Activated CD8-positive, alpha-beta memory T cell treated with anti-CD3 and anti-CD28 coated beads, Interleukin-2, amount 50 U/mL, for 48 hours (primary cell): ENCODE results near the gene CRACR2A.

Source experiments
- DNase-seq: peaks from one replicate; pipeline ENCODE4 v3.0.0-alpha.2; 2020

CRACR2A gene

GRCh38 chr12:3593906-3594483 lies 158.9 kb downstream of the CRACR2A start:
- DNase-seq: no peak

GRCh38 chr12:3592856-3593625 lies 159.9 kb downstream of the CRACR2A start:
- no peak for DNase-seq

GRCh38 chr12:3589745-3590144 lies 163.2 kb downstream of the CRACR2A start:
- DNase-seq: no peak

- no peak for DNase-seq
These were observed 165.4 kb downstream of the CRACR2A start for GRCh38 chr12:3587402-3588013.

- no peak for DNase-seq
These were observed 169.1 kb downstream of the CRACR2A start for GRCh38 chr12:3583656-3584334.

GRCh38 chr12:3580094-3580749 lies 172.7 kb downstream of the CRACR2A start:
- no peak for DNase-seq

- no peak for DNase-seq
These were observed 173.3 kb downstream of the CRACR2A start for GRCh38 chr12:3579446-3580093.

- DNase-seq: no peak
These were observed 174.4 kb downstream of the CRACR2A start for GRCh38 chr12:3578557-3578956.

GRCh38 chr12:3576891-3577290 lies 176.0 kb downstream of the CRACR2A start:
- no peak for DNase-seq

GRCh38 chr12:3574986-3575385 lies 177.9 kb downstream of the CRACR2A start:
- no peak for DNase-seq

- DNase-seq: no peak
These were observed 180.3 kb downstream of the CRACR2A start for GRCh38 chr12:3572560-3572959.

GRCh38 chr12:3571724-3572123 lies 181.2 kb downstream of the CRACR2A start:
- no peak for DNase-seq

GRCh38 chr12:3571323-3571722 lies 181.6 kb downstream of the CRACR2A start:
- no peak for DNase-seq

GRCh38 chr12:3568695-3569094 lies 184.2 kb downstream of the CRACR2A start:
- no peak for DNase-seq

GRCh38 chr12:3565985-3566384 lies 186.9 kb downstream of the CRACR2A start:
- DNase-seq: no peak
